Neural cell (in vitro differentiated cells): Measurements from ENCODE around the gene CELA2B. TPM values are rescaled to one million over a fixed set of nuclear protein-coding genes. Genes with fewer than 3 reads are reported as not detected.

Experiments
- H2AFZ ChIP-seq: fragments of 200-600, 300-800 bp; sonication (generic), shearing (Covaris generic); 2 replicates; pipeline ENCODE4 v1.6.0; 2014; ENCODE audit warnings: low read depth, mild to moderate bottlenecking, antibody characterized with exemption, low read length, moderate library complexity
- H3F3A ChIP-seq: fragments of 200-600 bp; shearing (Covaris generic); 2 replicates; pipeline ENCODE4 v1.6.1; 2016; ENCODE audit warnings: mild to moderate bottlenecking, moderate library complexity, mixed read lengths, antibody characterized with exemption, low read length; ENCODE audit not compliant: insufficient read depth, poor library complexity, severe bottlenecking
- H3K27ac ChIP-seq: fragments of 200-600, 300-800 bp; sonication (generic), shearing (Covaris generic); 2 replicates; pipeline ENCODE4 v1.5.1; 2014; ENCODE audit warnings: mild to moderate bottlenecking, low read length, moderate library complexity
- H3K27me3 ChIP-seq: fragments of 300-800, 200-600 bp; sonication (generic), shearing (Covaris generic); 2 replicates; pipeline ENCODE4 v1.6.0; 2014; ENCODE audit warnings: mild to moderate bottlenecking, low read depth, low read length, moderate library complexity; ENCODE audit not compliant: insufficient read depth
- H3K36me3 ChIP-seq: fragments of 300-800, 200-600 bp; sonication (generic), shearing (Covaris generic); 2 replicates; pipeline ENCODE4 v1.5.1; 2014; ENCODE audit warnings: mild to moderate bottlenecking, antibody characterized with exemption, low read length, moderate library complexity; ENCODE audit not compliant: insufficient read depth
- H3K4me2 ChIP-seq: fragments of 300-800, 200-600 bp; sonication (generic), shearing (Covaris generic); 2 replicates; pipeline ENCODE4 v1.6.0; 2014; ENCODE audit warnings: mild to moderate bottlenecking, low read length
- H3K4me3 ChIP-seq: fragments of 300-800, 200-600 bp; sonication (generic), shearing (Covaris generic); 2 replicates; pipeline ENCODE4 v1.5.1; 2014; ENCODE audit warnings: mild to moderate bottlenecking, low read length, moderate library complexity
- H3K79me2 ChIP-seq: fragments of 200-600 bp; shearing (Covaris generic); replicated peaks from 2 replicates; pipeline ENCODE4 v1.6.0; 2014; ENCODE audit warnings: mild to moderate bottlenecking, low read length, moderate library complexity; ENCODE audit not compliant: insufficient read depth
- H3K9ac ChIP-seq: fragments of 300-800, 200-600 bp; sonication (generic), shearing (Covaris generic); 2 replicates; pipeline ENCODE4 v1.6.1; 2016; ENCODE audit warnings: mild to moderate bottlenecking, low read length, mixed read lengths
- H3K9me2 ChIP-seq: fragments of 200-600 bp; shearing (Covaris generic); 2 replicates; pipeline ENCODE4 v1.6.1; 2016; ENCODE audit warnings: mild to moderate bottlenecking, low read length, mixed read lengths; ENCODE audit not compliant: insufficient read depth
- H3K9me3 ChIP-seq: fragments of 200-600, 300-800 bp; sonication (generic), shearing (Covaris generic); 2 replicates; pipeline ENCODE4 v1.6.1; 2016; ENCODE audit warnings: mild to moderate bottlenecking, mixed run types, low read length, moderate library complexity, mixed read lengths
- H4K20me1 ChIP-seq: fragments of 200-600 bp; shearing (Covaris generic); 2 replicates; pipeline ENCODE4 v1.6.1; 2016; ENCODE audit warnings: mild to moderate bottlenecking, mixed run types; ENCODE audit not compliant: insufficient read depth
- CTCF ChIP-seq: fragments of 450-650 bp; IDR thresholded peaks from 2 replicates; pipeline ENCODE4 v1.5.1; 2014; ENCODE audit warnings: antibody characterized with exemption, mild to moderate bottlenecking, moderate library complexity; ENCODE audit not compliant: poor library complexity, severe bottlenecking
- EP300 ChIP-seq: fragments of 450-650 bp; conservative IDR thresholded peaks from 2 replicates; pipeline ENCODE4 v1.6.1; 2014; ENCODE audit warnings: antibody characterized with exemption, mild to moderate bottlenecking, moderate library complexity; ENCODE audit not compliant: poor library complexity, severe bottlenecking
- EZH2 ChIP-seq: fragments of 200-600, 300-800 bp; shearing (Covaris generic), sonication (generic); IDR thresholded peaks from 2 replicates; pipeline ENCODE4 v1.6.1; 2014; ENCODE audit warnings: antibody characterized with exemption, low read length, borderline replicate concordance, mild to moderate bottlenecking; ENCODE audit not compliant: insufficient read depth, poor library complexity, severe bottlenecking
- MXI1 ChIP-seq: fragments of 450-650 bp; conservative IDR thresholded peaks from 2 replicates; pipeline ENCODE4 v1.6.1; 2014; ENCODE audit warnings: antibody characterized with exemption, mild to moderate bottlenecking; ENCODE audit not compliant: poor library complexity, severe bottlenecking
- POLR2AphosphoS5 ChIP-seq: IDR thresholded peaks from 2 replicates; pipeline ENCODE4 v1.6.1; 2012
- RAD21 ChIP-seq: fragments of 450-650 bp; conservative IDR thresholded peaks from 2 replicates; pipeline ENCODE4 v1.6.1; 2014; ENCODE audit warnings: antibody characterized with exemption, mild to moderate bottlenecking, moderate library complexity
- REST ChIP-seq: IDR thresholded peaks from 2 replicates; pipeline ENCODE4 v1.6.1; 2012; ENCODE audit warnings: borderline replicate concordance
- SMC3 ChIP-seq: fragments of 450-650 bp; conservative IDR thresholded peaks from 2 replicates; pipeline ENCODE4 v1.6.1; 2014; ENCODE audit warnings: antibody characterized with exemption, mild to moderate bottlenecking, moderate library complexity; ENCODE audit not compliant: poor library complexity
- TAF1 ChIP-seq: IDR thresholded peaks from 2 replicates; pipeline ENCODE4 v1.6.1; 2012; ENCODE audit warnings: low read depth
- polyA plus RNA-seq: library from polyadenylated mRNA; depleted of rRNA; stranded (reverse); fragments of >200 nt; gene quantifications from 2 replicates; pipeline ENCODE4 v1.2.3, GENCODE V29; 2014

The CELA2B gene
- polyA plus RNA-seq, 1 donor from 2014 or later, result not detected

- H2AFZ ChIP-seq, result no peak overlapping the region
- H3K79me2 ChIP-seq, result peaks cover 20% of the 10 kb centered on the region
- H3K9ac ChIP-seq, result no peak overlapping the region
- H3K36me3 ChIP-seq, result no peaks in the 10 kb centered on the region
- no peak overlapping the region for H3K27ac ChIP-seq
- TF ChIP-seq EZH2 (no peak), RAD21 (no peak), POLR2AphosphoS5 (no peak), SMC3 (no peak), EP300 (no peak), TAF1 (no peak), CTCF (no peak), REST (no peak), MXI1 (no peak)
- no peak overlapping the region for H3K4me3 ChIP-seq
- H3F3A ChIP-seq, result peaks cover 6% of the 10 kb centered on the region
- H3K27me3 ChIP-seq, result no peaks in the 10 kb centered on the region
- no peaks in the 10 kb centered on the region for H3K9me2 ChIP-seq
- no peaks in the 10 kb centered on the region for H4K20me1 ChIP-seq
- no peak overlapping the region for H3K4me2 ChIP-seq
- H3K9me3 ChIP-seq, result no peaks in the 10 kb centered on the region
Observed at GRCh38 chr1:15531003-15531402, 55.1 kb downstream of the CELA2B start.

GRCh38 chr1:15531682-15532081, 55.8 kb downstream of the CELA2B start:
- no peak overlapping the region for H3K27ac ChIP-seq
- no peaks in the 10 kb centered on the region for H3K36me3 ChIP-seq
- no peak overlapping the region for H3K9ac ChIP-seq
- no peaks in the 10 kb centered on the region for H3K27me3 ChIP-seq
- no peaks in the 10 kb centered on the region for H4K20me1 ChIP-seq
- no peak overlapping the region for H2AFZ ChIP-seq
- H3K9me3 ChIP-seq, result no peaks in the 10 kb centered on the region
- TF ChIP-seq SMC3 (no peak), POLR2AphosphoS5 (no peak)
- H3K79me2 ChIP-seq, result peaks cover 20% of the 10 kb centered on the region
- no peaks in the 10 kb centered on the region for H3K9me2 ChIP-seq
- H3K4me3 ChIP-seq, result no peak overlapping the region
- H3F3A ChIP-seq, result peaks cover 4% of the 10 kb centered on the region
- H3K4me2 ChIP-seq, result no peak overlapping the region

- no peaks in the 10 kb centered on the region for H3F3A ChIP-seq
- H3K27ac ChIP-seq, result no peak overlapping the region
- H3K9me3 ChIP-seq, result no peaks in the 10 kb centered on the region
- no peaks in the 10 kb centered on the region for H3K9me2 ChIP-seq
- H3K36me3 ChIP-seq, result peaks cover 6% of the 10 kb centered on the region
- H3K4me3 ChIP-seq, result no peak overlapping the region
- H3K9ac ChIP-seq, result no peak overlapping the region
- H3K4me2 ChIP-seq, result no peak overlapping the region
- TF ChIP-seq EP300 (no peak), RAD21 (no peak), TAF1 (no peak), MXI1 (no peak), REST (no peak), SMC3 (no peak), POLR2AphosphoS5 (no peak), CTCF (no peak), EZH2 (no peak)
- H3K27me3 ChIP-seq, result no peaks in the 10 kb centered on the region
- H2AFZ ChIP-seq, result no peak overlapping the region
- H3K79me2 ChIP-seq, result no peaks in the 10 kb centered on the region
- no peaks in the 10 kb centered on the region for H4K20me1 ChIP-seq
Observed at GRCh38 chr1:15538771-15539170, 62.9 kb downstream of the CELA2B start.
